ENCODE data around the gene ST14.

DNA sequence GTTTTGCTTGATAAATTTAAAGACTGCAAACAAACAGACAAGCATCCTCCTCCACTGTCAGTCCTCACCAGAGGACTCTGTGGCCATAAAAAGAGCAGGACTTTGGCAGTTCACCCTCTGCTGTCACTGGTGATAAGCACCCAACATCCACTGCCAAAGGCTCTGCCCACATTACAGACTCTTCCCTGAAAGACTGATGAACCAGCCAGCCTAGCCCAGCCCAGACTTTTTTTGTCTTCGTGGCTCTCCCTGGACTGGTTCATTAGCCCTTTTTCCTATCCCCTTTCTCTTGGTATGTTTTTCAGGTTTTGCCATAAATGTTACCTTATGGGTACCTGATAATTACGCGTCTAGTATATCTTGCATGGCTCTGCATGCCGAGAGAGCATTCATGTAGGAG is 15.1 kb downstream of the ST14 start:
- TF ChIP-seq, protein P1, sequence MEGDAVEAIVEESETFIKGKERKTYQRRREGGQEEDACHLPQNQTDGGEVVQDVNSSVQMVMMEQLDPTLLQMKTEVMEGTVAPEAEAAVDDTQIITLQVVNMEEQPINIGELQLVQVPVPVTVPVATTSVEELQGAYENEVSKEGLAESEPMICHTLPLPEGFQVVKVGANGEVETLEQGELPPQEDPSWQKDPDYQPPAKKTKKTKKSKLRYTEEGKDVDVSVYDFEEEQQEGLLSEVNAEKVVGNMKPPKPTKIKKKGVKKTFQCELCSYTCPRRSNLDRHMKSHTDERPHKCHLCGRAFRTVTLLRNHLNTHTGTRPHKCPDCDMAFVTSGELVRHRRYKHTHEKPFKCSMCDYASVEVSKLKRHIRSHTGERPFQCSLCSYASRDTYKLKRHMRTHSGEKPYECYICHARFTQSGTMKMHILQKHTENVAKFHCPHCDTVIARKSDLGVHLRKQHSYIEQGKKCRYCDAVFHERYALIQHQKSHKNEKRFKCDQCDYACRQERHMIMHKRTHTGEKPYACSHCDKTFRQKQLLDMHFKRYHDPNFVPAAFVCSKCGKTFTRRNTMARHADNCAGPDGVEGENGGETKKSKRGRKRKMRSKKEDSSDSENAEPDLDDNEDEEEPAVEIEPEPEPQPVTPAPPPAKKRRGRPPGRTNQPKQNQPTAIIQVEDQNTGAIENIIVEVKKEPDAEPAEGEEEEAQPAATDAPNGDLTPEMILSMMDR (conservative IDR thresholded peaks at IDR 0.05; ENCODE audit: low read depth, low read length), result no peak
- TF ChIP-seq EZH2 (IDR thresholded peaks at IDR 0.05; ENCODE audit: borderline replicate concordance, low read depth, low read length, poor library complexity, severe bottlenecking), result no peak
